HG02610 (cell line): ENCODE measurements around the gene FAM180A.

Experiments used
- ATAC-seq: cut with Tn5 transposase; IDR thresholded peaks from one replicate; pipeline ENCODE4 v1.9.1; 2021; ENCODE audit warnings: mild to moderate bottlenecking, moderate library complexity; ENCODE audit not compliant: unreplicated experiment

Gene FAM180A

DNA sequence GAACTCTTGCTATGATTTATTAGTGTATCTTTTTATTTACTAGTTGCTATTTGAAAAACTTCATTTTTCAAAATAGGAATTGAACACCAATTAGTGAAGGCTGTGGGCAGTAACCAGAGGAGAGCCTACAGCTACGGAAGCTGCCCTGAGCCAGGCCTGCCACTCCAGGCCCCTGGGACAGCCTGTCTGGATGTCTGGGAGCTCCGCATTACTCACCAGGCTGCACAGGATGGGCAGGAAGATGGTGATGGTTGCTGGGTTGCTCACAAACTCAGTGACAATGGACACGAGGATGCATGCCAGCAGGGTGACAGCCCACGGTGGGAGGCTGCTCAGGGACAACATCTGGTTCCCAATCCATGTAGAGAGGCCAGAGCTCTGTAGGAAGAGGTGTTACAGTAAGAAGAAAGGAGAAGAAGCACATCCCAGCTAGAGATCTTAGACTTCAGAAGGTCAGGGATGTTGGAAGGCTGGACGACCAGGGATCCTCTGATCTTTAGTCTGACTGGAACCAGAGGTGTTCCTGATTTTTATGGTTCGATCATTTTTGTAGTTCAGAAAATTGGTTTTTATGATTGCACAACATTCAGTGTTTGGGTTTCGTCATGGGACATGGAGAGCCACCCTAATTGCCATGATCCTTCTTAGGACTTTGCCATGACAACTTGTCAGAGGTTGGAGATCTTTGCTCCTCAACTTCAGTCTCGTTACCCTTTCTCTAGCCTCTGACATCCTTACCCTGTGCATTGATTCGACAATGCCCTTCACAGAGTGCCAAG lies 63.1 kb downstream of the FAM180A start:
- ATAC-seq = no peak

DNA sequence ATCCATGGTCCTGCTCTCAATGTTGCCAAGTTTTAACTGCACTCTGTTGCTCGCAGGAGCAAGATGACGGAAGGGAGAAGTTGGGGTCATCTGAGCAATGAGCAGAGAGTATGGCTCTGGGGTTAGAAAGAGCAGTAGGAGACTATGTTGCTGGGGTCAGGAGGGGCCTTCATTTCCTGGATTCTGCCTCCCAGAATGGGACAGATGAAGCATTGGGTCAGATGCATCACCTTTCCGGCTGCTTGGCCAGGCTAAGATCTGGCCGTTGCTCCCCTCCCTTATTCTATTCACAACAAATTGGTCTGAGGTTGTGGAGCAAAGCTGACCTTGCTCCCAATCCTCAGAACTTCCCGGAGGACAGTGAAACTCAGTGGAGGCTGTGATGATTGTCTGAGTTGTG lies 63.9 kb downstream of the FAM180A start:
- ATAC-seq = no peak

DNA sequence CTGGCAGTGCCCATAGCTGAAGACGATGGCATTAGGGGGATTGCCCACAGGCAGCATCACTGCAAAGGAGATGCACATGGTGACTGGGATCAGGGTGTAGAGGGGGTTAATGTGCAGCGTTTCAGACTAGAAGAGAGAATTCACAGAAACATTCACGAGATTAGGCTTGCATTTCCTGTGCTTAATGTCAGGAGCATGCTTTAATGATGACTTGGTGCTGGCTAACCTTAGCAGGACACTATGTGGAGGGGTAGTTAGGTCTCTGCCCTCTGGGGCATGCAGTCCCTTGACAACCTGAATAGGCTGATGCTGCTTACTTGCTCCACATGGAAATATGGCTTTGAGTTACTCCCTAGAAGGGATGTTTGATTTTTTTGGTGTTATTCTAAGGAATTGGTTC lies 64.5 kb downstream of the FAM180A start:
- no peak for ATAC-seq

DNA sequence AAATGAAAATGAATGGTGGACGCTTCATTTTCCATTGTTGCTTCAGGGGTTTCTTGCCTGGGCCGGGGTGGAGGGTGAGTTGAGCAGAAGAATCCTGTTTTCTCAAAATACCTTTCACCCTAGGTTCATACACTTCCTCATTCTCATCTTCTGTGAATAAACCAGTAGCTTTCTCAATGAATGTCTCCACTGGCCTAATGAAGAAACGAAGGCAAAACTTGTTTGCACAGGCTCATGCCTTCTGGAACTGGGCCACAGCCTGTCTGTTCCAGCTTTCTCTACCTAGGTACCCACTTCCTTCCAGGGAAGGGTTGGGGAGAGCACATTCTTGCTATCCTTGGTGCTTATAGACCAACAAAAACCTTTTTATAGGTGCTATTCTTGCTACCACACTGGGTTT lies 65.0 kb downstream of the FAM180A start:
- no peak for ATAC-seq

DNA sequence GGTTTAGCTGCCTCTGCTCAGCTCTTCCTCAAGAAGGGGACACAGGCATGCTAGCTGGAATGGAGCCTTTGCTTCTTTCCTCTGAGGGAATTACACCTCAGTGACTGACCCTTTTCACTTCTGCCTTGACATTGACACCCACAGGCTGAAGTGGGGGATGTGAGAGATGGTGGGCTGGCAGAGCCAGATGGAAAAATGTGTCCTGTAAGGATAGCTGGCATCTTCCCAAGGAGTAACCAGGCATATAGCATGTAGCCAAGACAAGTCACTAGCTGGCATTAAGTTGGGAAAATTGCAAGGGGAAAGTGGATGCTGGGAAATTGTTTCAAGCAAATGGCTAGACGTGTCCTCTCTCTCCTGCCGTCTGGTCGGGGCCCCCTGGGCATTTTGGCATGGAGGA lies 66.4 kb downstream of the FAM180A start:
- ATAC-seq = no peak

DNA sequence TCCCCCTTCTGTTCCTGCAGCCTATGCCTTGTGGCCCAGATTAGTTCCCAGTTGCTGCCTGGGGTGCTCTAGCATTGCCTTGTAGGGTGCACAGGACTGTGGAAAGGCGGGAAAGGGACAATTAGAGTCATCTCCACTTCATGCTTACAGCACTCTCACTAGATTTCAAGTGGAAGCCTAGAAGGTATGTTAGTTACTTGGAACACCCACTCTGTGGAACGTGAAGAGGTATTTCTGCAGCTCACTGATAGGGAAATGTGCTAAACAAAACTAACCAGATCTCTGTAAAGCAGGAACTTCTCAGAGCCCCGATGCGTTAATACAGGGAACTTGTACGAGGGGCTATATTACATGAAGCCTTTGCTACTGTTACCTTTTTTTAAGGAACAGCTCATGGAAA lies 66.9 kb downstream of the FAM180A start:
- no peak for ATAC-seq
